HUES6 (cell line): Measurements from ENCODE around the gene UQCC5.

Source experiments
- H3K27ac ChIP-seq: 2 replicates; pipeline ENCODE4 v1.7.0; 2013; ENCODE audit warnings: low read depth, mild to moderate bottlenecking, low read length, inconsistent platforms
- H3K27me3 ChIP-seq: 2 replicates; pipeline ENCODE4 v1.6.1; 2013; ENCODE audit warnings: low read length; ENCODE audit not compliant: control insufficient read depth, insufficient read depth
- H3K36me3 ChIP-seq: 2 replicates; pipeline ENCODE4 v1.6.1; 2013; ENCODE audit warnings: low read length; ENCODE audit not compliant: control insufficient read depth, insufficient read depth
- H3K4me1 ChIP-seq: 2 replicates; pipeline ENCODE4 v1.6.1; 2013; ENCODE audit warnings: low read length; ENCODE audit not compliant: control insufficient read depth, insufficient read depth
- H3K4me3 ChIP-seq: 2 replicates; pipeline ENCODE4 v1.5.1; 2013; ENCODE audit warnings: low read depth, low read length
- H3K9ac ChIP-seq: one replicate; pipeline ENCODE4 v1.6.1; 2013; ENCODE audit warnings: mild to moderate bottlenecking, low read length
- H3K9me3 ChIP-seq: 2 replicates; pipeline ENCODE4 v1.6.1; 2013; ENCODE audit warnings: low read depth, low read length; ENCODE audit not compliant: control insufficient read depth, insufficient read depth

Gene UQCC5

DNA sequence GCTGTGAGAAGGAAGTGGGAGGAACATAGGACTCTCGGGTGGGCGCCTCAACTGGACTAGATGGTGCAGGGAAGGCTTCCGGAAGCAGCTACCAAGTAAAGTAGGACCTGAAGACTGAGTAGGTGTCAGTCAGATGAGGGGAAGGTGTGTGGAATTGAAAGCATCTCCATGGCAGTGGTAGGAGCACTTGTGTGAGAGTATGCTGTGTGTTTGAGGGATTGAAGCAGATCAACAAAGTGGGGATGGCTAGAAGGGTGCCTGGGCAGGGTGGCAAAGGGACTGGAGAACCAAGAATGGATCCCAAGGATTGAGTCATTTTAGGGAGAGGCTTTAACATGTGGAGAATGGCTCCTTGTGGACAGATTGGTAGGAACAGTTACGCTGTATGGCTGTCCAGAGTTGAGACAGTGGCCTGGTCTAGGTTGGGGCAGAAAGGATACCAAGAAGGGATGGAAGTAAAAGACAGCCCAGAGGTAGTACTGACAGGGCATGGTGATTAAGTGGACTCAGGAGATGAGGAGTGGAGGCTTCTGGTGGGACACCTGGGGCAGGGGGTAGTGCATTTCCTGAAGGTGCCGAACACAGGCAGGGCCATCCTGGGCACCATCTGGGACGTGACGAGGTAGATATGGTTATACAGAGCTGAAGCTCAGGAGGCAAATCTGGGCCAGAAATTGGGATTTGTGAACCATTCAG lies 1.5 kb downstream of the UQCC5 start:
- H3K9ac ChIP-seq, result peak overlapping the region; percentile 24

DNA sequence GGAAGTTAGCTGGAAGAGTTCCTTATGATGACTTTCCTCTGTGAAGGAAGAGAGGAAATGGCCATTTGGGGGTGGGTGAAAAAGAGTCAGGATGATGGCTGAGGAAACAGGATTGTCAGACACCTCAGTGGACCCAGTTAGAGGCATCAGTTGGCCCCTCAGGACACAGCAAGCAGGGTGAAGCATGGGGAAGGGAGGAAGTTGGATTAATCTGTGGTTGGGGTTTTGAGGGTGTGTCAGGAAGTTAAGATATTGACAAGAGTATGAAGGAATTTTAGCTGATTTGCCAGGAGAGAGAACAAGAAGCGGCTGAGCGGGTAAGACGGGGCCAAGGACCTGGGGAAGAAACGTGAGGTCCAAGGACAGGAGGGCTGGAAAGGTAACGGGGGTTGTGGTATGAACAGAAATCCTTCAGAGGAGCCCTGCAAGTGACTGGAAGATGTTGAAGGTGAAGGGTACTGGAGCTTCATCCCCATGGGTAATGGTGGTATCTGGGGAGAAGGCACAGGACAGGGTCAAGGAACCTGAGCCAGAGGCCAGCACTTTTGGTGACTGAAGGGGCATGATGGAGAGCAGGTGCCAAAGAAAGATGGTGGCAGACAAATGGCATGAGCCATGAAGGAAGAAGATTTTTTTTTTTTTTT lies 2.7 kb downstream of the UQCC5 start:
- H3K4me3 ChIP-seq, result peak overlapping the region; percentile 1; the same call in 1 of the 2 replicates
- H3K27ac ChIP-seq, result no peak overlapping the region
- H3K9ac ChIP-seq, result no peak overlapping the region
- peaks cover 31% of the 10 kb centered on the region for H3K36me3 ChIP-seq
- no peaks in the 10 kb centered on the region for H3K9me3 ChIP-seq
- H3K27me3 ChIP-seq, result no peaks in the 10 kb centered on the region
- peaks cover 20% of the 10 kb centered on the region for H3K4me1 ChIP-seq

More for the DNA sequence above, 1.5 kb downstream of the UQCC5 start:
- H3K27ac ChIP-seq, result no peak overlapping the region
- no peaks in the 10 kb centered on the region for H3K9me3 ChIP-seq
- peaks cover 20% of the 10 kb centered on the region for H3K4me1 ChIP-seq
- H3K36me3 ChIP-seq, result peaks cover 31% of the 10 kb centered on the region
- H3K4me3 ChIP-seq, result peak overlapping the region; percentile 91
- no peaks in the 10 kb centered on the region for H3K27me3 ChIP-seq

DNA sequence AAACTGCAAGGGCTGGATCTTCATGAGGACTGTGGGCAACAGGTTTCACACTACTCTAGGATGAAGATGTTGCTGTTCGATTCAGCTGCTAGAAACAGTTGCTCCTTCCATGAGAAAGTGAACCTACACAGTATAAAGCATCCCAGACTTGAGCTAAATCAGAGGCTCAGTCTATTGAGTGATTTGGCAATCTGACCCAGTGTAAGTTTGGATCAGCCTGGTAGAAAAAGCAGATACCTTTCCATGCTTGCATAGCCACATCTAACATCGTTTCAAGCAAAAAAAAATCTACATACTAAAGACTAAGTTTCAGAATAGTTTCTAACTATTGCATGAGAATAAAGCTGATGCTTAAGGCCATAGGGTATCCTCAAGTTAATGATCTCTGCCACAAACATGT lies 4.6 kb downstream of the UQCC5 start:
- H3K9me3 ChIP-seq, result no peaks in the 10 kb centered on the region
- no peak overlapping the region for H3K9ac ChIP-seq
- H3K36me3 ChIP-seq, result peaks cover 43% of the 10 kb centered on the region
- H3K4me1 ChIP-seq, result peaks cover 10% of the 10 kb centered on the region
- H3K27me3 ChIP-seq, result no peaks in the 10 kb centered on the region
- no peak overlapping the region for H3K27ac ChIP-seq
- no peak overlapping the region for H3K4me3 ChIP-seq

DNA sequence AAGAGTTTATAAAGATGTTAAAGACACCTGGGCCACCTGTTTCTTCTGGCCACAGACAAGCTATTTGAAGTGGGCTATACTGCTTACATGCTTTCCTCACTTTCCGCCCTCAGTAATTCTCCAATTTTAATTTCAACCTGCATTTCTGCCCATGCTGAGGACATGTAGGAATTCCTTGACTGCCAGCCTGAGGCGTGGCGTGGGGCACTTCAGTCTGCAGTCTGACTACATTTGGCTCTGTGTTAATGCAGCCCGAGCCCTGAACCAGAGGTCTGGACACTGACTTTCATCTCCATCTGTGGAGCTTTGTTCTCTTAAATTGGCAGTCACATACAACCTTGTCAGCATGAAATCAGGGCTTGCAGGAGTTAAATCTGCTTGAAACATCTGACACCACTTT lies 8.5 kb downstream of the UQCC5 start:
- Histone ChIP-seq H3K9ac (no peak overlapping the region), H3K27ac (no peak overlapping the region), H3K36me3 (peaks cover 55% of the 10 kb centered on the region), H3K9me3 (no peaks in the 10 kb centered on the region), H3K27me3 (no peaks in the 10 kb centered on the region), H3K4me1 (no peaks in the 10 kb centered on the region), H3K4me3 (no peak overlapping the region)

DNA sequence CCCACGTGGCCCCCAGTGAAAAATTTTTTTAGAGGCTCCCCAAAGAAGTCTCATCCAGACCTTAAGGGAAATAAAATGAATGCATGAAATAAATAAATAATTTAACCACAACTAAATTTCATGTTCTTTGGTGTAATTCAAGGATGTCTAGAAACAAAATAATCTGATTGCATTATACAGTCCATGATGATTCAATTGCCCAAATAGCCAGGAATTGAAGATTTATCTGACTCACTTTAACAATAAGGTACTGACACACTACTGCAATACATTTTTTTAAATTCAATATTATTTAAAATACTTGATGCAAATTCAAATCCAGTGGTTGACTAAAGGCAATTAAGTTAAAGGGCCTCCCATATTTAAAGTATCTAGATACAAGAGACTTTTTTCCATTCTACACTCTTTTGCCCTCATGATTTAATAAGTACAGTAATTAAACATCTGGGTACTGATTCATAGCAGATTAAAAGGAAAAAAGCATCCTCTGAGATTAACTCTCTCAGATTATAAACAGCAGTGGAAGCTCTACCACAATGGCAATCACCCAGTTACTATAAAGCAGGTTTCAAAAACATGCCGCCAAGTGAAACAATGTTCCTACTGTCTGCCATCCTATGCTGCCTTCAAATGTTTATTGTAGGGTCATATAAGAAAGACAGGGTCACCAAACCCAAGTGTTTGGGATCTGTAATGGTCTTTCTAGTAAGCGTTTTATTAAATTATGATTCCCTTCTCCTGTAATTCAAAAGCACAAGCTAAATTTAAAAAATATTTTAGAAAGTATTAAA lies 9.9 kb downstream of the UQCC5 start:
- H3K36me3 ChIP-seq, result peaks cover 54% of the 10 kb centered on the region
- no peak overlapping the region for H3K27ac ChIP-seq

DNA sequence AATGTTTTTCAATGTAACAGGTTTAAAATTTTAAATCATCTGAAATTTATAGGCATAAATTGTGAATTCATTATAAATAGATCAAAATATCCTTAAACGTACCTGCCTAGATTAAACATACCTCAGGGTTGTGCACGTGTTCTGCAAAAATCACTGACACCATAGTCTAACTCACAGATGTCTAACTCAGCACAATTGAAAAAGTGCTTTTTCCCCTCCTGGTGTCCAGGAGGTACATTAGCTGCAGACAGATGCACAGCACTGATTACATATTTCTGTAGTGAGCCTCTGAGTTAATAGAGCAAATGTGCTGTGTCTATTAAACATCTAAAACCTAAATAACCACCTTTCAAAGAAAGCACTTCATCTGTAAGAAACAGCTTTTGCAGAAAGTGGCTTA lies 10.7 kb downstream of the UQCC5 start:
- peaks cover 55% of the 10 kb centered on the region for H3K36me3 ChIP-seq
- H3K27me3 ChIP-seq, result no peaks in the 10 kb centered on the region
- H3K4me3 ChIP-seq, result no peak overlapping the region
- H3K9me3 ChIP-seq, result no peaks in the 10 kb centered on the region
- H3K27ac ChIP-seq, result no peak overlapping the region
- H3K9ac ChIP-seq, result no peak overlapping the region
- no peaks in the 10 kb centered on the region for H3K4me1 ChIP-seq

More for the DNA sequence above, 9.9 kb downstream of the UQCC5 start:
- Histone ChIP-seq H3K9ac (no peak overlapping the region), H3K4me3 (no peak overlapping the region), H3K4me1 (no peaks in the 10 kb centered on the region), H3K9me3 (no peaks in the 10 kb centered on the region), H3K27me3 (no peaks in the 10 kb centered on the region)

DNA sequence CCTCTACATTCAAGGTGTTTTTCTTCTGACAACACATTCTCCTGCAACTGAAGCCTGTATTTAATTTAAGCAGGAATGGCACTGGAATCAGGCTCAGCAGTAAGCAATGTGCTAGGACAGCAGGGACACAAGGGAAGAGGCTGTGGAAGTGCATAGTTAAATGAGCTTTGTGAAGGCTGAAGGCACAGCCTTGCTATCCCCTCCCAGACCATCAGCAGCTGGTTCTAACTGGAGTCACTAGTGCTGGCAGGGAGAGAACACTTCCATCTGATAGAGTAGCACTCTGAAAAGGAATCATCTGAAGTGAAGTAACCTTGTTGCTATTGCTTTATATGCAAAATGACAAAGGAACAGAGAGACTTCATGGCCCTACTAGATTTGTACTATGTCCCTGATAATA lies 14.7 kb downstream of the UQCC5 start:
- Histone ChIP-seq H3K27ac (no peak overlapping the region), H3K36me3 (peaks cover 64% of the 10 kb centered on the region), H3K9ac (no peak overlapping the region), H3K4me1 (no peaks in the 10 kb centered on the region), H3K9me3 (no peaks in the 10 kb centered on the region), H3K4me3 (no peak overlapping the region), H3K27me3 (no peaks in the 10 kb centered on the region)

DNA sequence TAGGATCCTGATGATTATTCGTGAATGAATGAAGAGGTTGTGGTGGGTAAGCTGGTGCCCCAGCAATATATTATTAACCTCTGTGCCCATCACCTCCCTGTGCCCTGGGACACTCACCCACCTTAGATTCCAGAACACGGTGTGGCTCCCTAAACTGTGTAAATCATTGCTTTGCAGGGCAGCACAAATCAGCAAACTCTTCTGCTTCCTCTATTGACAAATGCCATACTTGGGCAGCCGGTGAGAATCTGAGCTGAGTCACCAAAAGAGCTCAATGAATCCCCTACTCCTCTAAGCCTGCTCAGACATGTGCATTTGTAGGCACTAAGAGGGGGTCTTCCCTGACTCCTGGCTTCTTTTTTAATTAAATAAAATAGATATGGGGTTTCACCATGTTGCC lies 15.7 kb downstream of the UQCC5 start:
- Histone ChIP-seq H3K36me3 (peaks cover 55% of the 10 kb centered on the region), H3K9me3 (no peaks in the 10 kb centered on the region), H3K4me3 (no peak overlapping the region), H3K27me3 (no peaks in the 10 kb centered on the region), H3K4me1 (peaks cover 3% of the 10 kb centered on the region), H3K27ac (no peak overlapping the region), H3K9ac (no peak overlapping the region)

DNA sequence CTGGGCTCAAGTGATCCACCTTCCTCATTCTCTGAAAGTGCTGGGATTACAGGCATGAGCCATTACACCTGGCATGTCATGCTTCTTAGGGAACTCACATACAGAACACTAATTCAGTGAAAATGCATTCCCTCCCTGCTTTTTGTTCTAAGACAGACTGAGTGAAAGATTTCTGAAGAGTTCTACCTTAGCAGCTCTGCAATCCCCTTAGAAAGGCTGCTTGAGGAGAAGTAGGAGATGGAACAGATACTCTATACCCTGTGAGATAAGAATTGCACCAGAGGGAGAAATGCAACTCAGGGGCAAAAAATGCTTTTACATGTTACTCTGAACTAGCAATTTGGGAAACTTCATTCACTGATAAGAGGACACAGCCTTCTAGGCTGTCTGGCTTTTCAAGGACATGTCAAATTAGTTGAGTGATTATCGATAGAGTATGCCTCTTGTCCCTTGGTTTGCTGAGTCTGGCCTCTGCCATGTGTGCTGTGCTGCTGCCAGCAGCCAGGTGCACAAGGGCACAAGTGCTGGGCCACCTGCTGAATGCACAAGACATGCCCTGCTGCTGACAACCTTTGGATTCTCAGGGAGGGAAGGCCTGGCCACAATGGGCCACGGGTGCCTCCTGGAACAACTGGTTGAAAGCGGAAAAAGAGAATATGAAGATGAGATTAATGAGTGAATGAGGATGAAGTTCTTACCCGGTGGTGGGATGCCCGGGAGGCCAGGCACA lies 17.8 kb downstream of the UQCC5 start:
- Histone ChIP-seq H3K9ac (no peak overlapping the region), H3K36me3 (peaks cover 61% of the 10 kb centered on the region)

DNA sequence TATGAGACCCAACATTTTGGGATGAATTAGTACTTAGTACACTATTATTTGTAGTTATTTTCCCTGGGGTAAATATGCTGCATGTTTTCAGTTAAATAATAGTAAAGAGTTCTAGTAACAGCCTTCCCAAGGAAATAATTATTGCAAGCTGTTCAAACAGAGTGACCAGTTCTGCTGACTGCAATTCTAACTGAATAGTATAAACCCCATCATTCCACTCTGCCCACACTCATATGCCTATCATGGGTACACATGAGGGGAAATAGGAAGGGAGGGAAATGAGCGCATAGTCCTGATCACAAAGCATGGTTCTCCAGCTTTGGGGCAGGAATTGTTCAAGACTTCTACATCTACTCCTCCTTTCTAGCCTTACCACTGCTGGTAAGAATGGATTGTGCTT lies 18.7 kb downstream of the UQCC5 start:
- H3K27ac ChIP-seq, result no peak overlapping the region

More for the DNA sequence above, 17.8 kb downstream of the UQCC5 start:
- Histone ChIP-seq H3K4me1 (peaks cover 3% of the 10 kb centered on the region), H3K9me3 (no peaks in the 10 kb centered on the region), H3K27ac (no peak overlapping the region), H3K27me3 (no peaks in the 10 kb centered on the region), H3K4me3 (no peak overlapping the region)

More for the DNA sequence above, 18.7 kb downstream of the UQCC5 start:
- Histone ChIP-seq H3K27me3 (no peaks in the 10 kb centered on the region), H3K36me3 (peaks cover 64% of the 10 kb centered on the region), H3K4me3 (no peak overlapping the region), H3K9ac (no peak overlapping the region), H3K4me1 (peaks cover 3% of the 10 kb centered on the region), H3K9me3 (no peaks in the 10 kb centered on the region)
